HuH-7.5 (cell line): ENCODE data around the gene ZNF350.
"Not testable (repeated sequence)": the region's sequence is repeated elsewhere in the genome, so short reads cannot be mapped to it uniquely, and the experiment has no call there.

Experiments
- DNase-seq: peaks from one replicate; pipeline ENCODE4 v3.0.0; 2011; ENCODE audit warnings: low spot score

ZNF350 gene

GRCh38 chr19:51971624-51972023, 15.0 kb downstream of the ZNF350 start:
- DNase-seq, result no peak

GRCh38 chr19:51970718-51971117, 15.9 kb downstream of the ZNF350 start:
- DNase-seq, result no peak

- no peak for DNase-seq
These were observed 21.1 kb downstream of the ZNF350 start for GRCh38 chr19:51965583-51965982.

GRCh38 chr19:51960621-51961233, 25.9 kb downstream of the ZNF350 start:
- DNase-seq, result not testable (repeated sequence)

- no peak for DNase-seq
These were observed 26.8 kb downstream of the ZNF350 start for GRCh38 chr19:51959791-51960190.

GRCh38 chr19:51957846-51958245, 28.8 kb downstream of the ZNF350 start:
- not testable (repeated sequence) for DNase-seq

- DNase-seq, result no peak
These were observed 37.7 kb downstream of the ZNF350 start for GRCh38 chr19:51948975-51949374.

- no peak for DNase-seq
These were observed 40.0 kb downstream of the ZNF350 start for GRCh38 chr19:51946602-51947001.

- DNase-seq, result no peak
These were observed 41.7 kb downstream of the ZNF350 start for GRCh38 chr19:51944798-51945552.

- no peak for DNase-seq
These were observed 47.7 kb downstream of the ZNF350 start for GRCh38 chr19:51938936-51939335.

- DNase-seq, result no peak
These were observed 54.7 kb downstream of the ZNF350 start for GRCh38 chr19:51931921-51932320.

- DNase-seq, result no peak
These were observed 58.8 kb downstream of the ZNF350 start for GRCh38 chr19:51927859-51928258.

- peak; percentile 54 for DNase-seq
These were observed 59.6 kb downstream of the ZNF350 start, which contains the start of gene ZNF613 for GRCh38 chr19:51926784-51927741. ZNF613 (plus strand) TSS chr19:51927472; CDS start chr19:51936221, 8,749 bp downstream.

- no peak for DNase-seq
These were observed 60.2 kb downstream of the ZNF350 start for GRCh38 chr19:51926426-51926783.

- DNase-seq, result no peak
These were observed 64.7 kb downstream of the ZNF350 start for GRCh38 chr19:51921949-51922348.

- no peak for DNase-seq
These were observed 67.0 kb downstream of the ZNF350 start for GRCh38 chr19:51919606-51920005.

- no peak for DNase-seq
These were observed 70.5 kb downstream of the ZNF350 start for GRCh38 chr19:51916167-51916566.

- no peak for DNase-seq
These were observed 71.2 kb downstream of the ZNF350 start for GRCh38 chr19:51915324-51915867.
